Astrocyte of the cerebellum (primary cell): ENCODE measurements around the gene KIAA1328.

Experiments used
- DNase-seq: peaks from one replicate; pipeline ENCODE4 v3.0.0-alpha.2; 2011; ENCODE audit warnings: low read depth
- H3K4me3 ChIP-seq: 2 replicates; pipeline ENCODE4 v1.5.1; 2011; ENCODE audit warnings: mild to moderate bottlenecking, low read depth, low read length, moderate library complexity
- in situ Hi-C: cut with HindIII; loops from 2 replicates; pipeline ENCODE4 v1.10.0; 2017; ENCODE audit warnings: low sequenced_read_pairs
- TF ChIP-seq, protein P1 (sequence below): IDR thresholded peaks from 2 replicates; pipeline ENCODE4 v1.5.1; 2012; ENCODE audit warnings: low read length, low read depth, moderate library complexity, mild to moderate bottlenecking; ENCODE audit errors: missing control alignments

KIAA1328 gene

DNA sequence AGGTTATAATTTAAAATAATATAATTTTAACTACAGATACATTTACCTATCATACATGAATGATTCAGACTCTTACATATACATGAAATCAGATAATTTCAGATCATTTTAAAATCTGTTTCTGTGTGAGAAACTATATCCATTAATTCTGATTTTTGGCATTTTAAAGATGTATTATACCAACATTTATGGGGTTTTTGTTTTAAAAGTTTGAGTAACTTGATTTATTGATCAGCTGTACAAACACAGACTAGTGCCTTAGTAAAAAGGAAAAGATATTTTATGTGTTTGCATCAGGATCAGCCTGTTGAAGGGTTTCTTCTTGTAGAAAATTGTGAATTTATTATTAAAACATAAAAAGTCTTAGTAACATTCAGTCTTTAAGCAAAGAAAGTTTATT, 59.9 kb downstream of the KIAA1328 start:
- no peak overlapping the region for H3K4me3 ChIP-seq
- in situ Hi-C loops: no loop called here
- TF ChIP-seq, protein P1, sequence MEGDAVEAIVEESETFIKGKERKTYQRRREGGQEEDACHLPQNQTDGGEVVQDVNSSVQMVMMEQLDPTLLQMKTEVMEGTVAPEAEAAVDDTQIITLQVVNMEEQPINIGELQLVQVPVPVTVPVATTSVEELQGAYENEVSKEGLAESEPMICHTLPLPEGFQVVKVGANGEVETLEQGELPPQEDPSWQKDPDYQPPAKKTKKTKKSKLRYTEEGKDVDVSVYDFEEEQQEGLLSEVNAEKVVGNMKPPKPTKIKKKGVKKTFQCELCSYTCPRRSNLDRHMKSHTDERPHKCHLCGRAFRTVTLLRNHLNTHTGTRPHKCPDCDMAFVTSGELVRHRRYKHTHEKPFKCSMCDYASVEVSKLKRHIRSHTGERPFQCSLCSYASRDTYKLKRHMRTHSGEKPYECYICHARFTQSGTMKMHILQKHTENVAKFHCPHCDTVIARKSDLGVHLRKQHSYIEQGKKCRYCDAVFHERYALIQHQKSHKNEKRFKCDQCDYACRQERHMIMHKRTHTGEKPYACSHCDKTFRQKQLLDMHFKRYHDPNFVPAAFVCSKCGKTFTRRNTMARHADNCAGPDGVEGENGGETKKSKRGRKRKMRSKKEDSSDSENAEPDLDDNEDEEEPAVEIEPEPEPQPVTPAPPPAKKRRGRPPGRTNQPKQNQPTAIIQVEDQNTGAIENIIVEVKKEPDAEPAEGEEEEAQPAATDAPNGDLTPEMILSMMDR: no peak
- DNase-seq: no peak

DNA sequence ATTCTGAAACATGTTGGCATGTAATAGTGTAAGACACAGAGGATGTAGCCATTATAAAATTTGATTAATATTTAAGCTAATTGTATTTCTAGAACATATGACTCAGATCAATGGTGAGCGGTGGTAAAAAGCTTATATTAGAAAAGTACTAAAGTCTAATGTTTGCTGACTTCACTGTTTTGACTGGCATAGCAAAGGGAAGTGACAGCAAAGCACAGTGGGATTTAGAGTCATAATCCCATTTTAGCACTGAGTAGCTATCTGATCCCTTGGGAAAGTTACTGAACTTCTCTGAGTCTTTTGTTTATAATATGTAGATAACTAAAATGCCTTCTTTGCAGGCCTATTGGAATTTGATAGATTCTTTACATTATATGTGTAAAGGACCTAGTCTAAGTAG, 60.4 kb downstream of the KIAA1328 start:
- DNase-seq: no peak
- TF ChIP-seq, protein P1: no peak
- H3K4me3 ChIP-seq: no peak overlapping the region
- in situ Hi-C loops: no loop called here

DNA sequence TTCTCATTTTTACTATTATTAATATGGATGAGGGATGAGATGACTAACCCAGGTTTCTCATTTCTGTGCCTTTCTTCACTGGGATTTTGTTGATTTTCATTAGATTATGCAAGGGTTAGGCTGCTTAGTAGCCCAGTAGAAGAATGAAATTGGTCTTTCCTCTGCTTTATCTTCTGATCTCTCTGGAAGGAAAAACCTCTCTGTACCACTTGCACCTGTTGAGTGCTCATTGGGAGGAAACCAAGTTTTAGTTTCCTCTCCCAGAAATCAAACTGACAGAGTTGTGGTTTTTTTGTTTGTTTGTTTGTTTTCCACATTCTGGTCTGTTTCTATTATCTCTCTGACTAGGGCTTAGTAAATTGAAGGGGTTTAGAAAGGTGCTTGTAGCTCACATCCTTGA, 60.8 kb downstream of the KIAA1328 start:
- in situ Hi-C loops: no loop called here
- DNase-seq: no peak
- TF ChIP-seq, protein P1: no peak
- H3K4me3 ChIP-seq: no peak overlapping the region

DNA sequence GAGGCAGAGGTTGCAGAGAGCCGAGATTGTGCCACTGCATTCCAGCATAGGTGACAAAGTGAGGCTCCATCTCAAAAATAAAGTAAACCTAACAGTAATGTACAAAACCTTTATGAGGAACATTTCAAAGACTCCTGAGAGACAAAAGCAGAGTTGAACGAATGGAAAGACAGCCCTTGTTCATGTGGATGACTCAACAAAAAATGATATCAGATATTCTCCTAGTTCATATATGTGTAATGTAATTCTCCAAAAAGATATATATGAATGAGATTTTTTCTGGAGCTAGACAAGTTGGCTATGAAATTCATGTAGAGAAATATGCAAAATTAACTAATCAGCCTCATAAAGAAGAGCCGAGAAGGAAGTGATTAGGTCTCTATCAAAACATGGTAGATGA, 61.7 kb downstream of the KIAA1328 start:
- in situ Hi-C loops: no loop called here
- TF ChIP-seq, protein P1: no peak
- H3K4me3 ChIP-seq: no peak overlapping the region
- no peak for DNase-seq

DNA sequence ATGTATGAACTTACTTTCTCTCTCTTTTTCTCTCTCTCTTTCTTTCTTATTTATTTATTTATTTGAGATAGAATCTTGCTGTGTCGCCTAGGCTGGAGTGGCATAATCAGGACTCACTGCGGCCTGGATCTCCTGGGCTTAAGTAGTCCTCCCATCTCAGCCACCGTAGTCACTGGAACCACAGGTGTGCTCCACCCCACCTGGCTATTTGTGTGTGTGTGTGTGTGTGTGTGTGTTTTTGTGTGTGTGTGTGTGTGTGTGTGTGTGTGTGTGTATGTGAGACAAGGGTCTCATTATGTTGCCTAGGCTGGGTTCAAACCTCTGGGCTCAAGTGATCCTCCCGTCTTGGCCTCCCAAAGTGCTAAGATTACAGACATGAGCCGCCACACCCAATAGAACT, 64.3 kb downstream of the KIAA1328 start:
- in situ Hi-C loops: no loop called here
- no peak for DNase-seq
- TF ChIP-seq, protein P1: no peak
- H3K4me3 ChIP-seq: no peak overlapping the region

DNA sequence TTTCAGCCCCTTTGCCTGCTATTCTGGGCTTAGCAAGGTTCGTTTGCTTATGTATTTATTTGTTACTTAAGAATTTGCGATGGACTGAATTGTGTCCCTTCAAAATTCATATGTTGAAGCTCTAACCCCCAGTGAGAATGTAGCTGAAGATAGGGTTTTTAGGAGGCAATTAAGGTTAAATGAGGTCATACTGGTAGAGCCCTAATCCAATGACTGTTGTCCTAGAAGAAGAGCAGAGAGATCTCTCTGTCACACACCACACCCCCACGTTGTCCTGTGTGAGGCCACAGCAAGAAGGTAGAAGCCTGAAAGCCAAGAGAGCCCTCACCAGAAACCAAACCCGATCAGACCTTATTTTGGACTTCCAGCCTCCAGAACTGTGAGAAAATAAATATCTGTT, 66.7 kb downstream of the KIAA1328 start:
- no peak for DNase-seq
- in situ Hi-C loops: no loop called here
- H3K4me3 ChIP-seq: no peak overlapping the region
- TF ChIP-seq, protein P1: no peak

DNA sequence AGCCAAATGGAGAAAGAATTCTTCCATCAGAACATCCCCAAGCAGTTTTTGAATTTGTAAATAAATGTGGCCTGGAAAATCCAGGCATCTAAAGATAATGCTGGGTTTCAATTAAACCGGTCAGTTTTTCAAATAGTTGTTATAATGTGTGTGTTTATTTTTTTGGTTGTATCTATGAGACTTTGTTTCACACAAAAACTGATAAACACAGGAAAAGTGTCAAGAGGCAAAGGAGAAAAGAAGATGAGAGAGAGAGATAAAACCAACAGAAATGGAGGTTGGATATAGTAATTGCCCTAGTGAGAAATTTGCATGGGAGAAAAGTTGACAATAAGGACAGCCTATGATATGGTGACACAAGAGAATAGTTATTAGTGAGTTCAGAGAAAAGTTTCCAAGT, 68.3 kb downstream of the KIAA1328 start:
- TF ChIP-seq, protein P1: no peak
- in situ Hi-C loops: no loop called here

More for the DNA sequence above, 68.3 kb downstream of the KIAA1328 start:
- DNase-seq: no peak
- H3K4me3 ChIP-seq: no peak overlapping the region
